ENCODE measurements around the gene SLC25A10. TPM values are rescaled to one million over a fixed set of nuclear protein-coding genes. Genes with fewer than 3 reads are reported as not detected.

Gene SLC25A10
- total RNA-seq, 1 donor from 2014 or later: 8.2 TPM

- intact Hi-C loops (cut with micrococcal nuclease): no loop called here
- Histone ChIP-seq H3K36me3 (no peaks in the 10 kb centered on the region), H3K4me1 (peaks cover 26% of the 10 kb centered on the region), H3K27me3 (ENCODE audit: low read depth) (no peaks in the 10 kb centered on the region), H3K9me3 (replicated peaks) (no peaks in the 10 kb centered on the region), H3K27ac (replicated peaks) (no peak overlapping the region), H3K4me3 (no peak overlapping the region)
- TF ChIP-seq CTCF (IDR thresholded peaks at IDR 0.05; ENCODE audit: borderline replicate concordance): no peak
- DNase-seq: no peak
These were observed 4.0 kb downstream of the SLC25A10 start for GRCh38 chr17:81715872-81716673.

GRCh38 chr17:81716674-81716996, 4.6 kb downstream of the SLC25A10 start:
- no peak for DNase-seq
- Histone ChIP-seq H3K27me3 (ENCODE audit: low read depth) (no peaks in the 10 kb centered on the region), H3K4me3 (no peak overlapping the region), H3K9me3 (replicated peaks) (no peaks in the 10 kb centered on the region), H3K36me3 (no peaks in the 10 kb centered on the region), H3K27ac (replicated peaks) (no peak overlapping the region), H3K4me1 (peaks cover 21% of the 10 kb centered on the region)
- no peak for TF ChIP-seq CTCF (IDR thresholded peaks at IDR 0.05; ENCODE audit: borderline replicate concordance)
- intact Hi-C loops (cut with micrococcal nuclease): no loop called here

GRCh38 chr17:81717049-81717765, 5.1 kb downstream of the SLC25A10 start:
- intact Hi-C loops (cut with micrococcal nuclease): no loop called here
- no peak overlapping the region for H3K27ac ChIP-seq (replicated peaks)
- DNase-seq: no peak
- H3K4me1 ChIP-seq: peaks cover 21% of the 10 kb centered on the region
- no peaks in the 10 kb centered on the region for H3K27me3 ChIP-seq (ENCODE audit: low read depth)
- no peak overlapping the region for H3K4me3 ChIP-seq
- TF ChIP-seq CTCF (IDR thresholded peaks at IDR 0.05; ENCODE audit: borderline replicate concordance): no peak
- H3K9me3 ChIP-seq (replicated peaks): no peaks in the 10 kb centered on the region
- no peaks in the 10 kb centered on the region for H3K36me3 ChIP-seq

GRCh38 chr17:81717766-81718089, 5.6 kb downstream of the SLC25A10 start:
- no peak for DNase-seq
- Histone ChIP-seq H3K4me3 (no peak overlapping the region), H3K36me3 (no peaks in the 10 kb centered on the region), H3K27ac (replicated peaks) (no peak overlapping the region), H3K9me3 (replicated peaks) (no peaks in the 10 kb centered on the region), H3K4me1 (peaks cover 21% of the 10 kb centered on the region), H3K27me3 (ENCODE audit: low read depth) (no peaks in the 10 kb centered on the region)
- intact Hi-C loops (cut with micrococcal nuclease): no loop called here
- no peak for TF ChIP-seq CTCF (IDR thresholded peaks at IDR 0.05; ENCODE audit: borderline replicate concordance)

GRCh38 chr17:81719410-81720266, 7.6 kb downstream of the SLC25A10 start:
- H3K9me3 ChIP-seq (replicated peaks): no peaks in the 10 kb centered on the region
- intact Hi-C loops (cut with micrococcal nuclease): no loop called here
- TF ChIP-seq CTCF (IDR thresholded peaks at IDR 0.05; ENCODE audit: borderline replicate concordance): no peak
- DNase-seq: no peak
- H3K36me3 ChIP-seq: no peaks in the 10 kb centered on the region
- H3K4me1 ChIP-seq: peaks cover 22% of the 10 kb centered on the region
- H3K27ac ChIP-seq (replicated peaks): no peak overlapping the region
- no peaks in the 10 kb centered on the region for H3K27me3 ChIP-seq (ENCODE audit: low read depth)
- no peak overlapping the region for H3K4me3 ChIP-seq

Measured in left ventricle myocardium inferior (tissue), 1 donor.